A375 (cell line): Measurements from ENCODE around the gene ATXN8OS. TPM values are rescaled to one million over a fixed set of nuclear protein-coding genes. Genes with fewer than 3 reads are reported as not detected.

Source experiments
- total RNA-seq: library from RNA; depleted of rRNA; stranded (reverse); fragments of >200 nt; shearing (Covaris generic); gene quantifications from 2 replicates; pipeline ENCODE4 v1.2.3, GENCODE V29; 2014; rRNA removed

Gene ATXN8OS
- total RNA-seq = not detected in 2 replicates

DNA sequence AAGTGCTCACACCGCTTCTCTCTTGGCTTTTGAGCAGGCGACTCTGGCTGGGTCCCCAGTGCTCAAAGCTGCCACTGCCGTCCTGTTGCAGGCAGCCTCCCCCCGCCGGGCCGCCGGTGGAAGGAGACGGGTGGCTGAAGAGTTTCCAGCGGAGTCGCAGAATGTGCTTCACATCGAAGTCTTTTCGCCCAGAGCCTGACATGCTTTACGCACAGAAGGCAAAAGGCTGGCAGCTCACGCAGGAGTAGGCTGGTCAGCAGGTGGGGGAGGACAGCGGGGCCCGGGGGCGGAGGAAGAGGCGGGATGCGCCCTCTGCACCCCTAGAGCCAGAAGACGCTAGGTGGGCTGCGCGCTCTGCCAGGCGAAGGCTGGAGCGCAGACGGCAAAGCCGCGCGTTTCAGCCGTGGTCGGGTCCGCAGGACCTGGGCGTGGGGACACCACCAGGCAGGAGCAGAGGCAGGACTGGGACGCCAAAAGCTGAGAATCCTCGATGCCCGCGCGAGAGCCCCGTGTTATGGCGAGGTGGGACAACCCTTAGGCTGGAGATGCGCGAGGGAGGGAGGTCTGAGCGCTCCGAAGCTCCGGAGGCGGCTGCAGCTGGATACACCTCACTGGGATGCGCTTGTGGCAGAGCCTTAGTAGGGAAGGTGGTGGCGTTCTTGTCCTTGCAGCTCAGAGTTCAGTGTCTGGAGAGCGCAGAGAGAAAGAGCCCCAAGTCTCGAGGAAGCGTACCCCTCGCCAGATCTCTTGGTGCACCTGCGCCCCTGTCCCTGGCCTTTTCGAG lies at the start of gene ATXN8OS:
TSS of gene ATXN8OS (plus strand) at position 329 of the 784 bp plus-strand sequence.

DNA sequence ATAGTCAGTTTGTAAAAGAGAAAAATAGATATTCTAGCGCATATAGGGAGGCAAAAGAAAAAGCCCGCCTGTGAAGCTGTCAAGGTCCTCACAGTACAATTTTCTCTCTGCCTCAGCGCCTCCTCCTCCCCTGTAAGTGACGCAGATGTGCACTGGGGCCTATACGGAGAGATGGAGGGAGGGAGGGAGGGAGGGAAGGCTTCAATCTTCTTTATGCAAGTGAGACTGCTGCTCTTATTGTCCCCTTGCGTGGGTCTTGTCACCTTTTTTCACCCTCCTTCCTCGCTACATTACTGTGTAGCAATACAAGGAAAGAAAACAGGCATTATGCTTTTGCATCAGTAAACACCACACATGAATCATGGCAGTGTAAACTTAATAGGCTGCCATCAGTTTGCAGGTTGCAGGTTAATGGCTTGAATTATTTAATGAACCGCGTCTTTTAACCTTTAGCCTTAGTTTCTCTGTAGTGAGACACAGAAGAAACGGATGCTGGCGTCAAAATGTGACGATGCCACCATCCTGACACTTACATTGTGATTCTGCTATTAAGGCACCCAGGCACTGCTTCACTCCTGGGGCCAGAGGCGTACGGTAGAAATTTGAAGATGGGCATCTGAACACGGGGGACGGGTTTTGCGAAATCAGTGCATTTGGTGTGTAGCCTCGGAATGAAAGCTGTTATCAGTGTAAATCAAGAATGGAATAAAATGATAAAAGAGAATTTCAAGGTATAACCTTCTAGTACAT lies 905 bp downstream of the ATXN8OS start, which contains the start of gene KLHL1:
TSS of gene KLHL1 (minus strand) at position 97 of the 750 bp plus-strand sequence. CDS start 753 bp downstream, outside the sequence.

Other genes with a start within 250 kb of the ATXN8OS start
- 0.03 TPM in 1 of 2 replicates, not detected in the other for gene KLHL1, start 626 bp downstream of the ATXN8OS start, total RNA-seq